T47D (cell line): ENCODE measurements around the gene SCO2.

Experiments
- DNase-seq, 2 experiments: peaks; one replicate each; pipeline versions ENCODE4 v3.0.0 to v3.0.0-alpha.2; 2011 to 2012; ENCODE audit warnings: low read depth in 1 of 2, low spot score in 1 of 2
- JUND ChIP-seq: IDR thresholded peaks from 2 replicates; pipeline ENCODE4 v1.6.1; 2012; ENCODE audit warnings: low read depth
- in situ Hi-C: cut with HindIII; loops from 2 replicates; pipeline ENCODE4 v1.10.0; 2016; ENCODE audit warnings: low sequenced_read_pairs, low pct_unique_long_range_greater_than_20kb

Gene SCO2

DNA sequence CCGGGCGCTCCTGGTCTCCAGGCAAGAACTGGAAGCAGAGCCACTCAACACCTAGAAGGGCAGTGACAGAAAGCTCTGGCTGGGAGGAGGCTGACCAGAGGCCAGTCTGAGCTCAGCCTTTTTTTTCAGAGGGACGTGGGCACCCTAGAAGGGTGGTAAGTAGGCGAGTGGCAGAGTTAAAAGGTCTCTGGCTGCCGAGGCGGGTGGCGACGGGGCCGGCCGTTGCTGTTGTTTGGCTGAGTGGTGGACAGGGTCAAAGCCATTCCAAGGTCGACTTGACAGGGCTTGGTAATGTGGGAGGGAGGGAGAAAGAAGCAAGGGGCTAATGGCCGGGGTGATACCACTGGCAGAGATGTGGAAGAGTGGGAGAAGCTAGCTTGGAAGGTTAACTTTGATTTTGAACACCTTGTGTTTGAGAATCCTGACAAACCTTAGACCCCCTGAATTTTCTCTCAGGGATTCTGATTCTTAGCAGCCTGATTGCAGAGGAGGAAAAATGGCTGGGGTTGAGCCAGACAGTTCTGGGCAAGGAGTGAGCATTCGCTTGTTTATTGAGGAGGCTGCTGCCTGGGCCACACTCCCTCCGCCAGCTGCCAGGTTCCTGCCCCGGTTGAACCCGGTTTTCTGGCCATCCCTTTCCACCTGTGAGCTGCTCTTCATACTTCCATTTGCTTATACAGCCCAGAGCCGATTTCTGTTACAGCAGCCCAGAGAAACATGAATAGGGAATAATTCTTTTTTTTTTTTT is 38.2 kb upstream of the SCO2 start:
- DNase-seq: peak in 1 of 2 experiments; percentile 10
- TF ChIP-seq JUND: no peak

GRCh38 chr22:50562523-50563412 is 37.4 kb upstream of the SCO2 start, which contains the start of gene SYCE3:
Gene SYCE3 (minus strand): TSS chr22:50562919. CDS start chr22:50556405, 6,514 bp downstream.
- DNase-seq: peak; percentile 78 to 95
- no peak for TF ChIP-seq JUND
- in situ Hi-C loops: no loop called here

More for the DNA sequence above, 38.2 kb upstream of the SCO2 start:
- in situ Hi-C loops: no loop called here

- in situ Hi-C loops: no loop called here
- no peak for DNase-seq
- TF ChIP-seq JUND: no peak
These were observed 36.3 kb upstream of the SCO2 start for GRCh38 chr22:50561401-50562358.

DNA sequence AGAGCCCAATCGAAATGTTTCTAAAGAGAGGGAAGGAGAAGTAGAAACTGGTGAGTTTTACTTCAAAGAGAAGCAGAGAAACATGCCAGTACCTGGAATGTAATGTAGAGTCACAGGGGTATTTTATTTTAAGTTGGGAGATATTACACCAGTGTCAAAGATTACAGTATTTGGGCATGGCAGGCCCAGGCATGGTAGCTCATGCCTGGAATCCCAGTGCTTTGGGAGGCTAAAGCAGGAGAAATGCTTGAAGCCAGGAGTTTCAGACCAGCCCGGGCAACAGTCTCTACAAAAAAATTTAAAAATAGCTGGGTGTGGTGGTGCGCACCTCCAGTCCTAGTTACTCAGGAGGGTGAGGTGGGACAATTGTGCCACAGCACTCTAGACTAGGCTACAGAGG is 34.6 kb upstream of the SCO2 start:
- no peak for TF ChIP-seq JUND
- in situ Hi-C loops: no loop called here

GRCh38 chr22:50556703-50557102 is 31.3 kb upstream of the SCO2 start:
- no peak for TF ChIP-seq JUND
- DNase-seq: no peak

More for the DNA sequence above, 34.6 kb upstream of the SCO2 start:
- DNase-seq: no peak

GRCh38 chr22:50553310-50553709 is 27.9 kb upstream of the SCO2 start:
- no peak for DNase-seq
- no peak for TF ChIP-seq JUND
- in situ Hi-C loops: no loop called here

More at GRCh38 chr22:50556703-50557102, 31.3 kb upstream of the SCO2 start:
- in situ Hi-C loops: no loop called here

DNA sequence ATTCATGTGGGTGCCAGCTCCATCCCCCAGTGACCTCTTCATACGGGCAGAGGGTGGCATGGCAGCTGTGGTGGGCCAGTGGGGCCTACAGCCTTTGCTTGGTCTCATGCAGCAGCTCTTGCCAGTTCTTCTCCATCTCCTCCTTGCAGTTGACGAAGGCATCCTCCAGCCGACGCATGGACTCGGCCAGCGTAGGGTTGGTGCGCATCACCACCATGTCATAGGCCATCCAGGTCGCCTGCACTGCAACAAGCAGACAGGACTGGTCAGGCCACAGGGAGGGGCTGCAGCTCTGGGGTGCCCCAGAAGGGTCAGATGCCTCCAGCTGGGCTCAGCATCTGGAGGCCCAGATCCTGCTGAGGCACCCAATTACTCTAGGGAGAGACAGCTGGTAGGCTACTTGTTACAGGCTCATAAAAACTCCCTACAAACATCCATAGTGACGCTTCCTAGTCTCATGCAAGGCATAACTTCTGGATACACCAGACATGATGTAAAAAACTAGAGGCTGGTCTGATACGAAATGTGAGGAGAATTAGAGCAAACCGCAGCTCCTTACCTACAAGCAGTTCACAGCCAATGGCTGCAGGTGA is 25.9 kb upstream of the SCO2 start:
- no peak for DNase-seq
- no peak for TF ChIP-seq JUND
- in situ Hi-C loops: no loop called here

DNA sequence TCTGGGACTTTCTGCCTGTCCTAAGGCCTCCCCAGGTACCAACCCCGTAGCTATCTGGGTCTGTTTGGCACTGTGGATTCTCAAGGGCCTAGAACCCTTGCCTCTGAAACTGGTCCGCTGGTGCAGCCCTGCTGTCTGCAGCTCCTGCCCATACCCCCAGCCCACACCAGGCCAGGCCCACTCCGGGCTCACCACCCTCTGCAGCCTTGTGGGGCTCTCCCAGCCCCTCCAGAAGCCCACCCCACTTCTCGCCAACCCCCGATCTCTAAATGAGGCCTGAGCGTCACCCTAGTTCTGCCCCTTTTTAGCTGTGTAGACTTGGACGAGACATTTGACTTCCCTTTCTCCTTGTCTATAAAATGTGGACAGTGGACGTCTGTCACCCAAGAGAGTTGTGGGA is 25.0 kb upstream of the SCO2 start:
- DNase-seq: no peak
- no peak for TF ChIP-seq JUND
- in situ Hi-C loops: no loop called here

DNA sequence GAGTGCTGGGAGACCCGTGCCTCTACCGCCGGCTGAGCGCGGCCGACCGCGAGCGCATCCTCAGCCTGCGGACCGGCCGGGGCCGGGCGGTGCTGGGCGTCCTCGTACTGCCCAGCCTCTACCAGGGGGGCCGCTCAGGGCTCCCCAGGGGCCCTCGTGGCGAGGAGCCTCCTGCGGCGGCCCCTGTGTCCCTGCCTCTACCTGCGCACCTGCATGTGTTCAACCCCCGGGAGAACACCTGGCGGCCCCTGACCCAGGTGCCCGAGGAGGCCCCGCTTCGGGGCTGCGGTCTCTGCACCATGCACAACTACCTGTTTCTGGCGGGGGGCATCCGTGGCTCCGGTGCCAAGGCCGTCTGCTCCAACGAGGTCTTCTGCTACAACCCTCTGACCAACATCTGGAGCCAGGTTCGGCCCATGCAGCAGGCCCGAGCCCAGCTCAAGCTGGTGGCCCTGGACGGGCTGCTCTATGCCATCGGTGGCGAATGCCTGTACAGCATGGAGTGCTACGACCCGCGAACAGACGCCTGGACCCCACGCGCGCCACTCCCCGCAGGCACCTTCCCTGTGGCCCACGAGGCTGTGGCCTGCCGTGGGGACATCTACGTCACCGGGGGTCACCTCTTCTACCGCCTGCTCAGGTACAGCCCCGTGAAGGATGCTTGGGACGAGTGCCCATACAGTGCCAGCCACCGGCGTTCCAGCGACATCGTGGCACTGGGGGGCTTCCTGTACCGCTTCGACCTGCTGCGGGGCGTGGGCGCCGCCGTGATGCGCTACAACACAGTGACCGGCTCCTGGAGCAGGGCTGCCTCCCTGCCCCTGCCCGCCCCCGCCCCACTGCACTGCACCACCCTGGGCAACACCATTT is 23.8 kb upstream of the SCO2 start:
- TF ChIP-seq JUND: no peak
- in situ Hi-C loops: no loop called here
- no peak for DNase-seq

- in situ Hi-C loops: no loop called here
- DNase-seq: no peak
- TF ChIP-seq JUND: no peak
These were observed 22.9 kb upstream of the SCO2 start for GRCh38 chr22:50548040-50548920.
